ENCODE data around the gene MLLT6.

The MLLT6 gene

DNA sequence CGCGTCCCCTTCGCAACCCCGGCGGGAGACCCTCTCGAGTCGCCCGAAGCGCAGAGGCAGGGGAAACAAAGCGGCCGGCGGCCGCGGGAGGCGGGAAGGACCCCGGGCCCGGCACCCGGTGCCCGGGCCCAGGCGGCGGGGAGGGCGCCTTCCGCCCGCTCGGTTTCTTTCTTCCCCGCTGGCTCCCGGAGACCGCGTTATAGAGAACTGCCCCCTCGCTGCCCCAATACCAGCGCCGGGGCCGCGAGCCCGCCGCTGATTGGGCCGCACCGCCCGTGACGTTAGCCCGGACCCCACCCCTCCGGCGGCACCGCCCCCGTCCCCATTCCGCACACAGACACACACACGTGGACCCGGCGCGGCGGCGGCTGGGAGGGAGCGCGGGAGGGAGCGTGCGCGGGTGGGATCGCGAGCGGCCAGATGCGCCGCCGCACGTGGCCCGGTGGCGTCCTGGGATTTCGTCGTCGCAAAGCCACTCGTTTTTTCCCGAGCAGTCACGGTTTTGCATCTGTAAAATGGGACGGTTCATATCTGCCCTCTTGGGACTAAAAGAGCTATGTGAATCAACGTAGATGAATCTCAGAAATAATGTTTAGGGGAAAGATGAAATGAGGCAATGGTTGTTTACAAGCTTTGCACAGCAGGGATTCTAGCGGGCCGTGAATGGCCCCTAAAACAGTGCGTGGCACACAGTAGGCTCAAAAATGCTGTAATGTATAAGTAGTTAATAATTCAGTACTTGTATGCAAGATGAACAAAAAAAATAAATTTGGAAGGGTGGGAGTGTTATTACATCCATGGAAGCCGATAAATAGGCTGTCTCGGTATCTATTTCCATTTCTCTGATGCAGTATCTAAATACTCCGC is 30.1 kb upstream of the MLLT6 start, which contains the start of gene EPOP:
TSS of gene EPOP (minus strand) at position 209 of the 867 bp plus-strand sequence. CDS start 462 bp downstream, outside the sequence.
- peak; percentile 66 to 92 for DNase-seq (ENCODE audit: low read depth in 1 of 2, low spot score in 1 of 2)

DNA sequence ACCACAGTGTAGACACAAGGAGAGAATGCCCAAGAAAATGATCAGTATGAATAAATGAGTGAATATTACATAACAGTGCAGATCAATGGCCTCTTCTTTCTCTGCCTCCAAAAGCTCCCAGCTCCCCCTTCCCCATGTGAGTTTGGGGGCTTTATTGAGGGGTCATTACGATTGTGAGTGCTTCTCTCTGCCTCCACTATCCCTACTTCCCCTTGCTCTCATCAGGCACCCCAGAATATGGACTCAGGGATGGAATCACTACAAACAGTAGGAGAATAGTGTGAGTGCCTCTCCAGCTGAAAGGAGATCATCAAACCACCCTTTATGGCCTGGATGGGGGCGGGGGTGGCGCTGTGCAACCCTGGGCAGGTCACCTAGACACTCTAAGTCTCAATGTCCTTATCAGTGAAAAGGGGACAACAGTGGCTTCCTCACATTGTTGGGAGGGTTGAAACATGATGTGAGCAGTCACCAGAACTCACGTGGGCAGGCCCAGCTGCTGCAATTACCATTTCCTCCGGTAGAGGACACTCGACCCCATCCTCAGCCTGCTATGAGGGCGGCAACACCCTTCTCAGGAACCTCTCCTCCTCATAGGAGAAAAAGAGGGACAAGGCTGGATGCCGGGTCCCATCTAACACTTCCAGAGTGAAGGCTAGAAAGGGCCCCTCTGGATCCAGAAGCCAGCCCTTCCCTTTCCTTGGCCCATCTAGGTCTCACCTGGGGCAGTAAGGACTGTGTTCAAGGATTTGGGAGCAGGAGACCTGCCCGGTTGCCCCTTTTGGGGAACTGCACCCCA is 28.2 kb upstream of the MLLT6 start:
- DNase-seq (ENCODE audit: low read depth in 1 of 2, low spot score in 1 of 2) = peak; percentile 62 to 72

DNA sequence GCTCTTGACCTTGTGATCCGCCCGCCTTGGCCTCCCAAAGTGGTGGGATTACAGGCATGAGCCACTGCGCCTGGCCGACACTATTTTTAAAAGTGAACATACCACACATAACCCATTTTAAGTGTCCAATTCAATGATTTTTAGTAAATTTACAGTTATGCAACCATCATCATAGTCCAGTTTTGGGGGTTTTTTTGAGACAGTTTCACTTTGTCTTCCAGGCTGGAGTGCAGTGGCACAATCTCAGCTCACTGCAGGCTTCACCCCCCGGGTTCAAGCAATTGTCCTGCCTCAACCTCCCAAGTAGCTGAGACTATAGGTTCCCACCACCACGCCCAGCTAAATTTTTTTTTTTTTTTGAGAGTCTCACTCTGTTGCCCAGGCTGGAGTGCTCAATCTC is 27.3 kb upstream of the MLLT6 start:
- DNase-seq (ENCODE audit: low read depth in 1 of 2, low spot score in 1 of 2) = no peak

DNA sequence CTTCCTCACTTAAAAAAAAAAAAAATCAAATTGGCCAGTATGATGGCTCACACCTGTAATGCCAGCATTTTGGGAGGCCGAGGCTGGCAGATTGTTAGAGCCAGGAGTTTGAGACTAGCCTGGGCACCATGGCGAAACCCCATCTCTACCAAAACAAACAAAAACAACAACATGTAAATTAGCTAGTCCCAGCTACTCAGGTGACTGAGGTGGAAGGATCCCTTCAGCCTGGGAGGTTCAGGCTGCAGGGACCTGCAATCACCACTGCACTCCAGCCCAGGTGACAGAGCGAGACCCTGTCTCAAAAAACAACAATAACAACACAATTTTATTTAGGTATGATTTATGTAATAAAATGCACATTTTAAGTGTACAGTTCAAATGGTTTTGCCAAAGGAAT is 24.0 kb upstream of the MLLT6 start:
- DNase-seq (ENCODE audit: low read depth in 1 of 2, low spot score in 1 of 2) = no peak

DNA sequence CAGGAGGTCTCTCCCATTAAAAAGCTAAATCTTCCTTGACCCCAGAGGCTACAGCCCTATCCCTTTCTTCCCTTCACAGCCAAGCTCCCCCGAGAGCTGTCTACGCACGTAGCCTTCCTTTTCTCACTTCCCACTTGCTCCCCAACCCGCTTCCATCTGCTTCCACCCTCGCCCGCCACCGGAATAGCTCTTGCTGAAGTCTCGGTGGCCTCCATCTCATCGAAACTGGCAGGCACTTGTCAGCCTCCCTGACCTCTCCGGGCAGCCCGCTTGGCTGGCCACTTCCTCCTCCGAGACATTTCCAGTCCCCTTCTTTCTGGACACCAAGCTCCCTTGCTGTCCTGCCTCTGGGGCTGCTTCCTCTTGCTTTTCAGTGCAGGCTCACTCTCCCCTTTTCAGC is 19.6 kb upstream of the MLLT6 start:
- DNase-seq (ENCODE audit: low read depth in 1 of 2, low spot score in 1 of 2) = no peak

DNA sequence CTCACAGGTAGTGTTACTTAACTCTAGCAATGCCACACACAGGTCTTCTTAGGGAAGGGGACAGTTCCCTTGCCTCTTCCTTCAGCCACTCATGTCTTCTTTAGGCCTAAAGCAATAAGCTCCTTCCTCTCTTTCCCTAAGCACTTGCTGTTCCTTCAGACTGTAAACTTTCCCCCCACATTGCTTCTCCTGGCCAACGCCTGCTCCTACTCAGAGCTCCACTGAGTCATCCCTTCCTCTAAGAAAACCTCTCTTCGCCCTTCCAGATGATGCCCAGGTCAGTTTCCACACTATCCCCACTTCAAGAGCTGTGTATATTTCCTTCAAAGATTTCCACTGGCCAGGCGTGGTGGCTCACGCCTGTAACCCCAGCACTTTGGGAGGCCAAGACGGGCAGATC is 17.8 kb upstream of the MLLT6 start:
- DNase-seq (ENCODE audit: low read depth in 1 of 2, low spot score in 1 of 2) = no peak

DNA sequence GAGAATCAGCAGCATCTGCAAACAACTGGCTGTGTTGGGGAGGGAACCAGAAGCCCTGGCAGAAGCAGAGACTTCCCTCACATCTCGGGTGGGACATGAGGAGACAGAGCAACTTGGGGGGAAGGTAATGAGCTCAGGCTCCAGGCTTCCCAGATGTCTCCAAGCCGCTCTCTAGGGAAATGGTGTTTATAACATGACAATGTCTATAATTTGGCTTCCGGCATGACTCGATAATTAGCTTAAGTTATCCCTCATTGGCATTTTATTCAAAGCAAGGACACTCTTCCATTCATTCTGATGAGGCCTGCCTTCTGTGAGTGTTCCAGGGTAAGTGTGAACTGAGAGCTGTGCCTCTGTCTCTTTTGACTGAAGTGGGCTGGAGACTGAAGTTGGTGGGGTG is 14.7 kb upstream of the MLLT6 start:
- DNase-seq (ENCODE audit: low read depth in 1 of 2, low spot score in 1 of 2) = no peak

DNA sequence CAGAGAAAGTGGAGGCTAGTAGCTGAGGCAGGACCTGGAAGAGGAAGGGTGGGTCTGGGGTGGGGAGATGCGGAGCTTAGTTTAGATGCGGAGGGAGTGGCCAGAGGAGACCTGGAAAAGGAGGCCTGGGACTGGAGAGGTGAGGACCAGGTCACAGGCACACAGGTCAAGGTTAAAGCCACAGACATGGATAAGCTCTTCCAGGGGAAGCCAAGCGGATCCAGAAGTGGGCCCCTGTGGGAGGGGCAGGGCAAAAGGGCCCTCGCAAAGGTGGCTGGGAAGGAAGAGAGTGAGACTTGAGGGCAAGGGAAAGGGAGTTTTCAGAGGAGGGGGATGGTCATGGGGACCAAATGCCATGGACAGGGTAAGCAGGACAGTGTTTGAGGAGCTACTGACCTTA is 13.9 kb upstream of the MLLT6 start:
- no peak for DNase-seq (ENCODE audit: low read depth in 1 of 2, low spot score in 1 of 2)

DNA sequence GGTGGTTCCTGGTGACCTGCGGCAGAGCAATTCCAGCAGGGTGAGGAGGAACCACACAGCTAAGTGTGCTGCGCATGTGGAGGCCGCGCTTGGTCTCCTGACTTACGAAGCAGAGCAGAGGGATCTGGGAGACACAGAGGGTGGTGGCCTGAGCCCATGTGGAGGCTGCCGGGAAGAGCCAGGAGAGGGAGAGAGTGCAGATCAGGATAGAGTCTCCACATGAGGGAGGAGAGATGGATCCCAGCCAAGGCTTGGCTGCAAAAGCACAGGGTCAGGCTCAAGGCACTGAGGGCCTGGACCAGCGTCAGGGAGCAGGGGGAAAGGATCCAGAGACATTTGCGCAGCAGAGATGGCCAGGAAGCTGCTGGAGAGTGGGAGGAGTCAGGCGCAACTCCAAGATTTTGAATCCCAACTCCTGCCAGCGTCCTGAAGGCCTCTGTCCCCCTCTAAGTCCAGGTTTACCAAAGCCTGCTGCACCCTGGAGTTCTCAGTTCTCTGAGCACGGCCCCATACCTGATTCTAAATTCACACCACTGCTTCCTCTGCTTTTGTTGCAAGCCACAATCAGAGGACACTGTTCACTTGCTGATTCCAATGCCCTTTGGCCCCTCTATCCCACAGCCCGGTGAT is 11.3 kb upstream of the MLLT6 start:
- DNase-seq (ENCODE audit: low read depth in 1 of 2, low spot score in 1 of 2) = no peak

DNA sequence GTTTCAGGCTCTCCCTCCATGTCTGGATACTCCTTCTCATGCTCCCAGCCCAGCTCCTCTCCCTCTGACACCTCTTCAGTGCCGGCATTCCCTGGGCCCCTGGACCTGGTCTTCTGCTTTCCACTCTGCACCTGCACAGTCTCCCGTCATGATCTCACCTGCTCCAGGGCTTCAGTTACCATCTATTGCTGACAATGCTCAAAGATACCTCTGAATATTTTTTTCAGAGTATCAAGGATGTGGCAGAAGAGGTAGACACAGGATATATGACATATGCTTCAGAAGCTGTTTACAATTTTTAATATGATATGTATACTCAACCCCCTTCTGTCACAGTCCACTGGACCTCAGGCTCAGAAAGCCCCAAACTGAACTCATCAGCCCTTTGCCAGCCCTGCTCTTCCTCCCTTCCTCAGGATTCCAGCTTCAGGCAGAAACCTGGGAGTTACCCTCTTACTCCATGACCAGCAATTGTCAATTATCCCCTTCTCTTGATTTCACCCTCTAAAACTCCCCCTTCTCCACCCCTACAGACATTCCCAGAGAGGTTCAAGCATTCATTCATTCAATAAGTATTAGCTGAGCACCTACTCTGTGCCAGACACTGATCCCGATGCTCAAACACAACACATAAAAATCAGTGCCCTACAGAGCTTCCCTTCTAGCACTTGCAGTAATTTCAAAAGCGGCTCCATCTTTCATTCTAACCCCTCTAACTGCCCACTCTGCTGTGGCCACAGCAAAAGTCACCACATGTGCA is 7.8 kb upstream of the MLLT6 start:
- DNase-seq (ENCODE audit: low read depth in 1 of 2, low spot score in 1 of 2) = no peak

DNA sequence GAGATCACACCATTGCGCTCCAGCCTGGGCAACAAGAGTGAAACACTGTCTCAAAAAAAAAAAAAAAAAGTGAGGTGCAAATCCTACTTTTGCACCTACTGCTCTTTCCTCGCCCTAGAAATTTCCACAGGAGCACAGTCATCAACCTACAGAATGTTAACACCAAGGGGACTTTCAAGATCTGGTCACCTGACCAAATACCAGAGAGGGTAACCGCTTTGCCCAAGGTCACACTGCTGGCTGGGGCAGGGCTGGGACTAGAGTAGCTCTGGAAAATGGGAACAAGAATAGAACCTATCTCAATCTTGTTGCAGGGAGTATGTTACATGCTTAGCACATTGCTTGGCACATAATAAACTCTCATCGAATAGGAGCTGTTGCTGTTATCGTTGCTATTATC is 6.3 kb upstream of the MLLT6 start:
- no peak for DNase-seq (ENCODE audit: low read depth in 1 of 2, low spot score in 1 of 2)

DNA sequence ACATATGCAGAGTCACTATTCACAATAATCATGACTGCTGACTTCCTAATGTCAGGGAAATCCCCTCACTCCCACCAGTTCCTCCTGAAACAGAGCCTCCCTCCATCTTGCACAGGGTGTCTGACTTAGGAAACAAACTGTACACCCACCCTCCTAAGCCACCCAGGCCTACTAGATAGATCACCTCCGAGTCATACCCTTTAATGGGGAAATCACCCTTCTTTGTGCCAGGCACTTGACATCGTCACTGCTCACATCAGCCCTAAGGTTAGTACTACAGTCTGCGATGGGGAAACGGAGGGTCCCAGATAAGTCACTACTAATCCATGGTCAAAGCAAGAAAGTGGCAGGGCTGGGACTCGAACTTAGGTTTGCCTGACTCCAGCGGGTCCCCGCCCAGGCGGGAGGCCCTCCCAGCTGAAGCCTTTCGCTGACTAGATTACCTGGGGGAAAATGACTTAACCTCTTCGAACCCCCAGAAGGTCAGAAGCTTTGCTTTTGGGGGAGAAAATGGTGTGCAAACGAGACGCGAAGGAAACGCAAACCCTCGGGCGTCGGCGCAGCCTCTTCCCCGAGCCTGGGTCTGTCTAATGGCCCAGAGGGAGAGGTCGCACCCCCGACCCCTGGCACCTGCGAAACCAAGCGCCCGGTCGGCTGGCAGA is 3.4 kb upstream of the MLLT6 start:
- DNase-seq (ENCODE audit: low read depth in 1 of 2, low spot score in 1 of 2) = peak; percentile 28 to 74

DNA sequence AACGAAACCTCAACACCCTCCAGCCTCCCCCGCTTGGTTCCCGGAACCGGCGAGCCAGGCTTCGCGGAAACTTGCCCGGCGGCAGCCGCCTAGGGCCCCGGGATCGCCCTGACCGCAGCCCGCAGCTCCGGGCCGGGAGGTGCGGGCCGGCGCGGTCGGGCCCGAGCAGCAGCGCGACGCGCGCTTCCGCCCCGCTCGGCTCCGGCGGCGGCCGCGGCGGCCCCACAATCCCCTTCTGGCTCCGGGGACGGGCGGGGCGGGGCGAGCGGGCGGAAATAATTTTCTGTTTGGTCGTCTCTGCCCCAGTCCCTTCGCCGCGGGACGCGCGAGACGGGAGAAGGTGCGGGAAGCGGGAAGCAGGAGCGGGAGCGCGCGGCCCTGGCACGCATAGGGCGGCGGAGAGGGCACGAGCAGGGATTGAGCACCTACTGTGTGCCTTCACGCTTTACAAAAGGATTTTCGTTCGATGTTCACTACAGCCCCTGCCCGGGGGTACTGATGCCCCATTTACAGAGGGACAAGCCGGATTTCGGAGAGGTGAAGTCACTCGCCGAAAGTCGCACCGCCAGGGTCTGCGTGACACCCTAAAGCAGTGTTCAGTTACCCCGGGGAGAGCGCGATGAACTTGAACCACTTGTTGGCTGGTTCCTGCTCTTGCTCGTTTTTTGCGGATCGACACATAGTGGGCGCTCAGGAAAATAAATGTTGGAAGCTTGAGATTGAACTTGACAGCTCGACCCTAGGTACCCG is 2.7 kb upstream of the MLLT6 start:
- DNase-seq (ENCODE audit: low read depth in 1 of 2, low spot score in 1 of 2) = peak; percentile 62 to 74

DNA sequence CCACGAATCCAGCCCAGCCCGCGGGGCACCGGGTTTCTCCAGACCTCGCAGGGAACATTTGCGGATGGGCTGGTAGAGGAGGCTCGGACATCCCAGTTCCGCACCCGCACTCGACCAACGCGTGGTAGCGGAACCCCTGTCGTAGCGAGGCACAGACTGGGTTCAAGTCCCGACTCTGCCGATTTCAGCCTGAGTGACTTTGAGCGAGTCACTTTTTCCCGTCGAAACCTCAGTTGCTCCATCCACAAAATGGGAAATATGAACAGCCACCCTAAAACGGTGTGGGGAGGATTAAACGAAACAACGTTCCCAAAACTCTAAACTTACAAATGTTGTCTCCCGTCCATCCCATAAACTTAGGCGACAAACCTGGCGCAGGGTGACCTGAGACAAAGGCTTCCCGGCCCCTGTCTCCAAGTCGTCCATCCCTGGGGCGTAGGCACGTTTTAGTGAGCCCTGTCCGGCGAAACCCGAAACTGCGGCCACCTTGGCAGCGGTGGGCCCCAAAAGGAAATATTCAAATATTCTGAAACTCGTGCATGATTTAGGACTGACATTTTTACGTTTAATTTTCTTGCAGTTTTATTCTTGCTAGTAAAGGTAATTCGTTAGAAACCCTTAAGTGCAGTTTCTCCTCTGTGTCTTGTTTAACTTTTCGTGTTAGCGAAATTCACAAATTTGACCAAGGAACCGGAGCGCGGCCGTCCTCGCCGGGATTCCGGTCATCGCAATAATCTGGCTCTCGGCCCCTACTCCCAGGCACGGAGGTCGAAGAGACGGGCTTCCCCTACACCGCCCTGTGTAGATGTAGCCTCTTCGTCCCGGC is 1.9 kb upstream of the MLLT6 start:
- DNase-seq (ENCODE audit: low read depth in 1 of 2, low spot score in 1 of 2) = no peak

DNA sequence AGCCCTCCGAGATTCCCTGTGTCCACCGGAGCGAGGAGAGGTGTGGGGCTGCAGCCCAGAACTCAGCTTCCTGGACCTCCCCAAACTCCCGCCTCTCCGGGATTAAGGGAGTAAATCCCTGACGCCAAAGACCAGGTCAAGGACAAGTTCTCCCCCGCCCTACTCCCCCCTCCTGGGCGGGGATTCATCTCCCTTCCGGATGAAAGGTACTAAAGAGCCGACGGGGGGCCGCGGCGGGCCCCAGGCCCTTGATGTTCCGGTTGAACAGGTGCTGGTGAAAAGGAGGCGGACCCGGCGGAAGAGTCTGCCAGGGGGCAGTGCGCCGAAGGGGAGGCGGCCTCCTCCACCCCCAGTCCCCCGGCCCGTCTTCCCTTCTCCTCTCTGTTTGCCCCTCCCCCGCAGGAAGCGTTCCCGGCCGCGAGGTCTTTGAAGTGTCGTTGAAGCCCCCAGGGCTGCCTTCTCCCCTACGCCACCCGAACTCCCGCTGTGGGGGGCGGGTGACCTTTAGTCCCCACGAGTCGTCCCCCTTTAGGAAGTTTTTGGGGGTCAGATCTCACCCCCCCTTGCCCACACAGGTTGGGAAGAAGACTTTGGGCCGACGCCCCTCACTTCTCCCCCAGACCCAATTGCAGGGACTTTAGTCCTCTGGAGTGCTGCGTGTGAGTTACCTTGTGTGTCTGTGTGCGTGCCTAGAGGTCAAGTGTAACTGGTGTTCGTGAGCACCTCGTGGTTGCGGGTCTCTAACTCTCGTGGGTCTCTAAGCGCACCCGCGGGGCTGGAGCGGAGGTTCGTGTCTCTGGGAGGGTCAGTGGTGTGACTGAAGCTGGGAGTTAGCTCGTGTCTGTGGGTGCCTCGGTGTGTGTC is 1.1 kb upstream of the MLLT6 start:
- DNase-seq (ENCODE audit: low read depth in 1 of 2, low spot score in 1 of 2) = peak; percentile 48 to 80

DNA sequence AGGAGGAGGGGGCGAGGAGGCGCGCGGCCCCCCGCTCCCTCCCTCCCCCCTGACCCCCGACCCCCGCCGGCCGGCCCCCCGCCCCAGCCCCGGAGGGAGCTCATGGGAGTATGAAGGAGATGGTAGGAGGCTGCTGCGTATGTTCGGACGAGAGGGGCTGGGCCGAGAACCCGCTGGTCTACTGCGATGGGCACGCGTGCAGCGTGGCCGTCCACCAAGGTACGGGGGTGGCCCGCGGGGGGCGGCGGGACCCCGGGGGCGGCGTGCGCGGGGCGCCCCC is 390 bp downstream of the MLLT6 start:
- no peak for DNase-seq (ENCODE audit: low read depth in 1 of 2, low spot score in 1 of 2)

DNA sequence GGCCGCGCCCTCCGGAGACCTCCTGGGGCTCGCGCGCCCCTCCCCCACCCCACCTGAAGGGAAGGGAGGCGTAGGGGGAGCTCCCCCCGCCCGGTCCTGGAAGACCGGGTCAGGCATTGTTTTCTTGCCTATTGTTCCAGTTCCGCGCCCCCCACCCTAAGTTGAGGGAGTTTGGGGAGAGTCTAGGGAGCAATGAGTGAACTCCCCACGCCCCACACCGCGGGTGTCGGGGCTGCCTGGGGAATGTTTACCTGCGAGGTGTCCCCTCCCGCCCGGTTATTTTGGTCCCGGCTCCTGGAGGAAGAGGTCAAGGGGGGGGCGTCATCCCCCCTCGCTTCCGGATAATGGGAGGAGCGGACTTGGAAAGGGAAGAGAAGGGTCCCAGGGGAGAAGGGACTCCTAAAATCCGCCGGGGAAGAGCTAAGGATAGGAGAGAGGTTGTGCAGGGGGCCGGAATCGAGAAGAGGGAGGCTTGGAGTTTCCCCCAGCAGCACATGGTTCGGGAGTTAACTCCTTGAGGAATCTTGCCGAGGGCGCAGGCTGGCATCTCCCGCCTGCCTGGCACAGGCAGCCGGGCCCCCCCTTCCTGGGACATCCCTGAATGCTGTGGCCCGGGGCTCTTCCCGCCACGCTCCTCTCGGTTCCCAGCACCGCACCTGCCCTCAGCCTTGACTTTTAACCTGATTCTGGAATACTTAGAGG is 881 bp downstream of the MLLT6 start:
- peak; percentile 8 to 35 for DNase-seq (ENCODE audit: low read depth in 1 of 2, low spot score in 1 of 2)
